GM23338 (cell line): ENCODE measurements around the gene EIF2B5. TPM values are rescaled to one million over a fixed set of nuclear protein-coding genes. Genes with fewer than 3 reads are reported as not detected.

ENCODE experiments used
- ATAC-seq: fragments of 200-7000 bp; cut with Tn5 transposase; 3 replicates; pipeline ENCODE4 v1.9.1; 2020
- DNase-seq: peaks from one replicate; pipeline ENCODE4 v3.0.0-alpha.2; 2015; ENCODE audit warnings: low spot score
- H2AFZ ChIP-seq: fragments of 200-600 bp; sonication (generic); 2 replicates; pipeline ENCODE4 v1.8.0; 2016; ENCODE audit warnings: antibody characterized with exemption, mild to moderate bottlenecking, moderate library complexity
- H3F3A ChIP-seq: fragments of 200-600 bp; sonication (generic); replicated peaks from 2 replicates; pipeline ENCODE4 v1.8.0; 2017; ENCODE audit warnings: antibody characterized with exemption, mixed run types, low read depth
- H3K27ac ChIP-seq: fragments of 200-600 bp; sonication (generic); 2 replicates; pipeline ENCODE4 v1.6.1; 2016; ENCODE audit warnings: low read depth
- H3K27me3 ChIP-seq: fragments of 200-600 bp; sonication (generic); 2 replicates; pipeline ENCODE4 v1.8.0; 2016; ENCODE audit warnings: mild to moderate bottlenecking, mixed run types, moderate library complexity; ENCODE audit not compliant: insufficient read depth
- H3K36me3 ChIP-seq: fragments of 200-600 bp; sonication (generic); 2 replicates; pipeline ENCODE4 v1.8.0; 2016; ENCODE audit warnings: mild to moderate bottlenecking; ENCODE audit not compliant: insufficient read depth
- H3K4me1 ChIP-seq: fragments of 200-600 bp; sonication (generic); 2 replicates; pipeline ENCODE4 v1.8.0; 2016; ENCODE audit warnings: mild to moderate bottlenecking, moderate library complexity; ENCODE audit not compliant: insufficient read depth
- H3K4me2 ChIP-seq: fragments of 200-600 bp; sonication (generic); 2 replicates; pipeline ENCODE4 v1.7.1; 2017; ENCODE audit warnings: mixed run types
- H3K4me3 ChIP-seq: fragments of 200-600 bp; sonication (generic); 2 replicates; pipeline ENCODE4 v1.6.1; 2016; ENCODE audit warnings: mixed run types
- H3K79me2 ChIP-seq: fragments of 200-600 bp; sonication (generic); replicated peaks from 2 replicates; pipeline ENCODE4 v1.8.0; 2017; ENCODE audit warnings: mild to moderate bottlenecking; ENCODE audit not compliant: insufficient read depth
- H3K9me2 ChIP-seq: fragments of 200-600 bp; sonication (generic); 2 replicates; pipeline ENCODE4 v1.8.0; 2017; ENCODE audit not compliant: insufficient read depth
- H4K20me1 ChIP-seq: fragments of 200-600 bp; sonication (generic); replicated peaks from 2 replicates; pipeline ENCODE4 v1.8.0; 2017; ENCODE audit warnings: mild to moderate bottlenecking; ENCODE audit not compliant: insufficient read depth
- H3K27ac Mint-ChIP-seq: 2 replicates; pipeline ENCODE4 v1.8.0; 2020; ENCODE audit warnings: inconsistent platforms, mild to moderate bottlenecking, moderate library complexity, mixed read lengths
- H3K27me3 Mint-ChIP-seq: 3 replicates; pipeline ENCODE4 v1.8.0; 2022; ENCODE audit warnings: low read depth, mild to moderate bottlenecking, moderate library complexity, mixed read lengths, inconsistent platforms; ENCODE audit not compliant: insufficient read depth, poor library complexity
- H3K36me3 Mint-ChIP-seq: 3 replicates; pipeline ENCODE4 v1.8.0; 2021; ENCODE audit warnings: low read depth, mild to moderate bottlenecking, inconsistent platforms, moderate library complexity, mixed read lengths
- H3K4me1 Mint-ChIP-seq: 3 replicates; pipeline ENCODE4 v1.8.0; 2020; ENCODE audit warnings: mild to moderate bottlenecking, inconsistent platforms, mixed read lengths
- H3K4me3 Mint-ChIP-seq: 3 replicates; pipeline ENCODE4 v1.8.0; 2021; ENCODE audit warnings: moderate library complexity, mild to moderate bottlenecking, inconsistent platforms, mixed read lengths
- H3K9me3 Mint-ChIP-seq: 3 replicates; pipeline ENCODE4 v1.8.0; 2020; ENCODE audit warnings: moderate library complexity, mild to moderate bottlenecking, inconsistent platforms, mixed read lengths
- CREB1 ChIP-seq: fragments of 250-450 bp; sonication (Bioruptor Pico); IDR thresholded peaks from 2 replicates; pipeline ENCODE4 v1.5.0; 2020; ENCODE audit warnings: low read depth, mild to moderate bottlenecking, moderate library complexity
- CTCF ChIP-seq, 2 experiments: fragments of 200-600 bp in 1 of 2; sonication (generic) in 1 of 2; conservative IDR thresholded peaks; 2 replicates each; pipeline versions ENCODE4 v1.5.1 to v1.6.1; 2016 to 2017; ENCODE audit warnings: antibody characterized with exemption in 2 of 2, low read depth in 2 of 2, mild to moderate bottlenecking in 2 of 2, moderate library complexity in 1 of 2
- EZH2 ChIP-seq: fragments of 200-600 bp; sonication (generic); IDR thresholded peaks from one replicate; pipeline ENCODE4 v1.8.0; 2017; ENCODE audit warnings: antibody characterized with exemption, mild to moderate bottlenecking, low read depth; ENCODE audit not compliant: unreplicated experiment
- JUNB ChIP-seq: IDR thresholded peaks from one replicate; pipeline ENCODE4 v1.6.1; 2016; ENCODE audit warnings: antibody characterized with exemption; ENCODE audit not compliant: unreplicated experiment
- NANOG ChIP-seq: IDR thresholded peaks from 2 replicates; pipeline ENCODE4 v1.6.1; 2016; ENCODE audit warnings: antibody characterized with exemption, borderline replicate concordance
- ZNF331 ChIP-seq: fragments of 250-450 bp; sonication (Bioruptor Pico); IDR thresholded peaks from 2 replicates; pipeline ENCODE4 v1.5.0; 2020; ENCODE audit warnings: low read depth, mild to moderate bottlenecking, moderate library complexity
- ZNF462 ChIP-seq: fragments of 250-450 bp; sonication (Bioruptor Pico); IDR thresholded peaks from 2 replicates; pipeline ENCODE4 v1.5.0; 2020; ENCODE audit warnings: mild to moderate bottlenecking, moderate library complexity
- polyA plus RNA-seq: library from polyadenylated mRNA; unstranded; fragments of >200 nt; fragmentation: Nextera tagmentation; extraction: Ambion mirVana; gene quantifications from 2 replicates; pipeline ENCODE4 v1.2.1, GENCODE V29; 2016
- total RNA-seq: library from RNA; depleted of rRNA; stranded (reverse); fragments of >200 nt; shearing (Covaris generic); gene quantifications from 2 replicates; pipeline ENCODE4 v1.2.3, GENCODE V29; 2014

The EIF2B5 gene
- total and polyA plus RNA-seq, 2 experiments from 2014 or later: 26.4 to 43.3 TPM

- H3K79me2 ChIP-seq: no peaks in the 10 kb centered on the region; the same call in 1 of the 2 replicates
- H3K27me3 Mint-ChIP-seq: peaks cover 4% of the 10 kb centered on the region
- peak; percentile 64 to 89 for TF ChIP-seq CTCF (conservative IDR thresholded peaks at IDR 0.05; ENCODE audit: low read depth in 2 of 2)
- TF ChIP-seq ZNF462 (CRISPR knock-in tag): no peak
- no peaks in the 10 kb centered on the region for H3K4me1 ChIP-seq
- H3K36me3 ChIP-seq: peaks cover 10% of the 10 kb centered on the region
- H3K27ac ChIP-seq: no peak overlapping the region
- H2AFZ ChIP-seq: no peak overlapping the region
- H3F3A ChIP-seq: no peaks in the 10 kb centered on the region
- no peaks in the 10 kb centered on the region for H4K20me1 ChIP-seq
- DNase-seq: peak; percentile 80
- H3K4me3 Mint-ChIP-seq: no peak overlapping the region
- H3K27ac Mint-ChIP-seq: no peak overlapping the region
- peak; percentile 93 for ATAC-seq
- H3K36me3 Mint-ChIP-seq: peaks cover 51% of the 10 kb centered on the region
- no peak overlapping the region for H3K4me3 ChIP-seq
- peaks cover 2% of the 10 kb centered on the region; the same call in 1 of the 3 replicates for H3K4me1 Mint-ChIP-seq
- H3K9me2 ChIP-seq: no peaks in the 10 kb centered on the region
- no peak overlapping the region for H3K4me2 ChIP-seq
- no peaks in the 10 kb centered on the region for H3K9me3 Mint-ChIP-seq
- no peaks in the 10 kb centered on the region for H3K27me3 ChIP-seq
Observed at GRCh38 chr3:184145111-184145524, 10.0 kb downstream of the EIF2B5 start.

GRCh38 chr3:184145751-184146270, 10.7 kb downstream of the EIF2B5 start:
- peaks cover 10% of the 10 kb centered on the region for H3K36me3 ChIP-seq
- no peaks in the 10 kb centered on the region for H3K79me2 ChIP-seq
- H3K4me2 ChIP-seq: no peak overlapping the region
- Mint-ChIP-seq H3K4me1 (peaks cover 2% of the 10 kb centered on the region; the same call in 1 of the 3 replicates), H3K36me3 (peaks cover 45% of the 10 kb centered on the region), H3K27me3 (peaks cover 4% of the 10 kb centered on the region), H3K27ac (no peak overlapping the region), H3K9me3 (no peaks in the 10 kb centered on the region), H3K4me3 (no peak overlapping the region)
- no peaks in the 10 kb centered on the region for H3F3A ChIP-seq
- no peaks in the 10 kb centered on the region for H3K9me2 ChIP-seq
- no peak for ATAC-seq
- no peak overlapping the region for H2AFZ ChIP-seq
- no peak overlapping the region for H3K27ac ChIP-seq
- H3K27me3 ChIP-seq: no peaks in the 10 kb centered on the region
- DNase-seq: no peak
- H3K4me3 ChIP-seq: no peak overlapping the region
- H3K4me1 ChIP-seq: no peaks in the 10 kb centered on the region
- H4K20me1 ChIP-seq: no peaks in the 10 kb centered on the region
- TF ChIP-seq NANOG (no peak), CREB1 (CRISPR knock-in tag) (no peak), ZNF331 (CRISPR knock-in tag) (no peak), JUNB (no peak), EZH2 (no peak), CTCF (conservative IDR thresholded peaks at IDR 0.05; ENCODE audit: low read depth in 2 of 2) (no peak)
